GOT3 (cell line): ENCODE results near the gene RNU6-8.

Experiments used
- DNase-seq: peaks from one replicate; lab custom pipeline; 2025; ENCODE audit warnings: mixed read lengths; lab: John Stamatoyannopoulos, UW

The RNU6-8 gene

GRCh38 chr14:32202998-32203882, at the start of gene RNU6-8:
Gene RNU6-8 (minus strand): TSS chr14:32203269.
- DNase-seq = peak; percentile 4

- DNase-seq = no peak
These were observed 49.1 kb upstream of the RNU6-8 start for GRCh38 chr14:32252030-32252670.

GRCh38 chr14:32251530-32251929, 48.5 kb upstream of the RNU6-8 start:
- DNase-seq = no peak

- no peak for DNase-seq
These were observed 47.6 kb upstream of the RNU6-8 start for GRCh38 chr14:32250681-32251080.

GRCh38 chr14:32249780-32250179, 46.7 kb upstream of the RNU6-8 start:
- DNase-seq = no peak

- no peak for DNase-seq
These were observed 46.3 kb upstream of the RNU6-8 start for GRCh38 chr14:32249371-32249770.

GRCh38 chr14:32246751-32247150, 43.7 kb upstream of the RNU6-8 start:
- no peak for DNase-seq

GRCh38 chr14:32244404-32244803, 41.3 kb upstream of the RNU6-8 start:
- no peak for DNase-seq

GRCh38 chr14:32233260-32233659, 30.2 kb upstream of the RNU6-8 start:
- no peak for DNase-seq

GRCh38 chr14:32232481-32232880, 29.4 kb upstream of the RNU6-8 start:
- no peak for DNase-seq

GRCh38 chr14:32230695-32231280, 27.7 kb upstream of the RNU6-8 start:
- DNase-seq = no peak

GRCh38 chr14:32230181-32230580, 27.1 kb upstream of the RNU6-8 start:
- no peak for DNase-seq

GRCh38 chr14:32226056-32226455, 23.0 kb upstream of the RNU6-8 start:
- DNase-seq = no peak

GRCh38 chr14:32225378-32225920, 22.4 kb upstream of the RNU6-8 start:
- DNase-seq = no peak

GRCh38 chr14:32224737-32225377, 21.8 kb upstream of the RNU6-8 start:
- no peak for DNase-seq

- DNase-seq = no peak
These were observed 14.2 kb upstream of the RNU6-8 start for GRCh38 chr14:32217301-32217700.

GRCh38 chr14:32212833-32213232, 9.8 kb upstream of the RNU6-8 start:
- DNase-seq = no peak

- DNase-seq = no peak
These were observed 8.0 kb upstream of the RNU6-8 start for GRCh38 chr14:32211068-32211404.

GRCh38 chr14:32209471-32209870, 6.4 kb upstream of the RNU6-8 start:
- DNase-seq = no peak

- DNase-seq = no peak
These were observed 5.4 kb upstream of the RNU6-8 start for GRCh38 chr14:32208490-32208889.

GRCh38 chr14:32206552-32206951, 3.5 kb upstream of the RNU6-8 start:
- DNase-seq = no peak

- DNase-seq = no peak
These were observed 2.9 kb upstream of the RNU6-8 start for GRCh38 chr14:32205984-32206383.
